Measurements from ENCODE around the gene APBB2. TPM values are rescaled to one million over a fixed set of nuclear protein-coding genes. Genes with fewer than 3 reads are reported as not detected.
"Not testable (repeated sequence)": the region's sequence is repeated elsewhere in the genome, so short reads cannot be mapped to it uniquely, and the experiment has no call there.

Gene APBB2
- total and polyA plus RNA-seq, 2 of the 4 experiments (the other 2 are of a cell fraction): 47.9 to 75.5 TPM

DNA sequence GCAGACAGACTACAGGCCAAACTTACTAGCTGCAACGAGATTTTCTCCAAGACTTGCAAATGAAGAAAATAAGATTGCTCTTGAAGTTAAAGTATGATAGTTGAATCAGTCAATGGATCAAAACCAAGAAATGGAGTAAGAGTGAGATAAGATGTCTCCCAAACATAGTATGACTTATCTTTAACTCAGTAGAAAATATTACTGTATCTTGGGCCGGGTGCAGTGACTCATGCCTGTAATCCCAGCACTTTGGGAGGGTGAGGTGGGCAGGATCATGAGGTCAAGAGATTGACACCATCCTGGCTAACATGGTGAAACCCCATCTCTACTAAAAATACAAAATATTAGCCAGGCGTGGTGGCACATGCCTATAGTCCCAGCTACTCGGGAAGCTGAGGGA is 220.0 kb downstream of the APBB2 start:
- not testable (repeated sequence) for H3K18ac ChIP-seq (ENCODE audit: low read depth, low read length); H3K4me2 ChIP-seq (ENCODE audit: low read depth, low read length)
- peaks cover 16% of the 10 kb centered on the region for H3K4me1 ChIP-seq (ENCODE audit: control insufficient read depth, insufficient read depth, low read length)

DNA sequence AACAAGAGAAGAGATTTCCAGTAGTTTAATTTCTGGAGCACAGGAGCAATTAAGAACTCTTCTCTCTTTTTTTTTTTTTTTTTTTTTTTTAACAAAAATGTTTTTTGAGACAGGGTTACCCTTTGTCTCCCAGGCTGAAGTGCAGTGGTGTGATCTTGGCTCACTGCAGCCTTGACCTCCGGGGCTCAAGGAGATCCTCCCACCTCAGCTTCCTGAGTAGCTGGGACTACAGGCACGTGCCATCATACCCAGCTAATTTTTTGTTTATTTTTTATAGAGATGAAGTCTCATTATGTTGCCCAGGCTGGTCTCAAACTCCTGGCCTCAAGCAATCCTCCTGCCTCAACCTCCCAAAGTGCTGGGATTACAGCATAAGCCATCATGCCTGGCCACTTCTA is 221.0 kb downstream of the APBB2 start:
- H2AFZ ChIP-seq (replicated peaks; ENCODE audit: low read length, poor library complexity); H3K27me3 ChIP-seq (ENCODE audit: control insufficient read depth, insufficient read depth, low read length); H2BK15ac ChIP-seq (ENCODE audit: low read depth, low read length); H4K91ac ChIP-seq (ENCODE audit: insufficient read depth, low read depth, low read length); H4K20me1 ChIP-seq (ENCODE audit: insufficient read depth, low read length); ATAC-seq (ENCODE audit: low read depth); CTCF ChIA-PET; H4K5ac ChIP-seq (ENCODE audit: low read depth, low read length); dilution Hi-C loops (cut with HindIII; ENCODE audit: low sequenced_read_pairs, unreplicated experiment); H3K36me3 ChIP-seq (ENCODE audit: control insufficient read depth, insufficient read depth, low read length); H4K8ac ChIP-seq (ENCODE audit: low read depth in 2 of 2, low read length in 2 of 2); H2AK9ac ChIP-seq (replicated peaks; ENCODE audit: low read depth, low read length, poor library complexity); H3K4me2 ChIP-seq (ENCODE audit: low read depth, low read length); in situ Hi-C loops (cut with MboI; ENCODE audit: low sequenced_read_pairs); H3K27ac ChIP-seq (ENCODE audit: insufficient read depth, low read length); H3K14ac ChIP-seq (replicated peaks; ENCODE audit: low read depth, low read length); H3K9ac ChIP-seq (ENCODE audit: low read depth, low read length); H2BK20ac ChIP-seq (ENCODE audit: low read depth, low read length); POLR2A ChIA-PET (ENCODE audit: unreplicated experiment); H3K9me3 ChIP-seq (ENCODE audit: control insufficient read depth, insufficient read depth, low read length); DNase-seq; H3K18ac ChIP-seq (ENCODE audit: low read depth, low read length); H3K4me3 ChIP-seq (ENCODE audit: insufficient read depth, low read depth, low read length); H3K56ac ChIP-seq (ENCODE audit: extremely low read depth, insufficient read depth, low read length); H3K23ac ChIP-seq (ENCODE audit: low read depth, low read length); BruUV-seq (replicated peaks); intact Hi-C loops (cut with micrococcal nuclease); H2BK120ac ChIP-seq (ENCODE audit: low read depth, low read length): not testable (repeated sequence)
- Histone ChIP-seq H2AK5ac (ENCODE audit: low read depth, low read length) (0 out of 2 replicates have a peak overlapping the region, but pooled peaks have one; percentile 21), H3K79me1 (ENCODE audit: low read depth in 1 of 2, low read length in 2 of 2) (peaks cover 4 to 48% of the 10 kb centered on the region in 2 experiments; a peak in 2 of 4 replicates), H2BK5ac (ENCODE audit: low read depth, low read length, poor library complexity, severe bottlenecking) (peak overlapping the region; percentile 83), H3K4me1 (ENCODE audit: control insufficient read depth, insufficient read depth, low read length) (peaks cover 16% of the 10 kb centered on the region), H3K4ac (ENCODE audit: low read depth, low read length) (peak overlapping the region; percentile 10; the same call in 1 of the 2 replicates), H3K9me1 (ENCODE audit: insufficient read depth, low read length) (peaks cover 25% of the 10 kb centered on the region)
- WGBS, 2 experiments (ENCODE audit: extremely low coverage in 2 of 2, insufficient read length in 1 of 2): no CpG with 5 or more reads among the region's 2 CpGs

More for the DNA sequence above, 220.0 kb downstream of the APBB2 start:
- H3K36me3 ChIP-seq (ENCODE audit: control insufficient read depth, insufficient read depth, low read length); H4K20me1 ChIP-seq (ENCODE audit: insufficient read depth, low read length); H3K27ac ChIP-seq (ENCODE audit: insufficient read depth, low read length); H3K9me3 ChIP-seq (ENCODE audit: control insufficient read depth, insufficient read depth, low read length); H4K91ac ChIP-seq (ENCODE audit: insufficient read depth, low read depth, low read length); H3K4me3 ChIP-seq (ENCODE audit: insufficient read depth, low read depth, low read length); H3K9ac ChIP-seq (ENCODE audit: low read depth, low read length); H4K5ac ChIP-seq (ENCODE audit: low read depth, low read length); BruUV-seq (replicated peaks); H3K14ac ChIP-seq (replicated peaks; ENCODE audit: low read depth, low read length); in situ Hi-C loops (cut with MboI; ENCODE audit: low sequenced_read_pairs); H3K23ac ChIP-seq (ENCODE audit: low read depth, low read length); H2AK9ac ChIP-seq (replicated peaks; ENCODE audit: low read depth, low read length, poor library complexity); H2BK5ac ChIP-seq (ENCODE audit: low read depth, low read length, poor library complexity, severe bottlenecking); H3K56ac ChIP-seq (ENCODE audit: extremely low read depth, insufficient read depth, low read length); POLR2A ChIA-PET (ENCODE audit: unreplicated experiment); CTCF ChIA-PET; H4K8ac ChIP-seq (ENCODE audit: low read depth in 2 of 2, low read length in 2 of 2); H3K27me3 ChIP-seq (ENCODE audit: control insufficient read depth, insufficient read depth, low read length); H3K4ac ChIP-seq (ENCODE audit: low read depth, low read length); H2BK20ac ChIP-seq (ENCODE audit: low read depth, low read length); dilution Hi-C loops (cut with HindIII; ENCODE audit: low sequenced_read_pairs, unreplicated experiment); H2BK15ac ChIP-seq (ENCODE audit: low read depth, low read length); intact Hi-C loops (cut with micrococcal nuclease); H2AFZ ChIP-seq (replicated peaks; ENCODE audit: low read length, poor library complexity); H2AK5ac ChIP-seq (ENCODE audit: low read depth, low read length); H2BK120ac ChIP-seq (ENCODE audit: low read depth, low read length): not testable (repeated sequence)
- DNase-seq (peak; percentile 73), ATAC-seq (ENCODE audit: low read depth) (peak; percentile 24; the same call in 1 of the 2 replicates)
- H3K9me1 ChIP-seq (ENCODE audit: insufficient read depth, low read length): peaks cover 22% of the 10 kb centered on the region
- peak; percentile 44; the same call in 1 of the 2 replicates for TF ChIP-seq CEBPB (IDR thresholded peaks at IDR 0.05; ENCODE audit: low read depth, low read length)
- peak; percentile 69 for TF ChIP-seq FOS (IDR thresholded peaks at IDR 0.05; ENCODE audit: low read depth, low read length)
- peak; percentile 46; the same call in 1 of the 2 replicates for TF ChIP-seq BHLHE40 (IDR thresholded peaks at IDR 0.05; ENCODE audit: low read depth, low read length)
- peaks cover 0 to 46% of the 10 kb centered on the region in 2 experiments; a peak in 2 of 4 replicates for H3K79me1 ChIP-seq (ENCODE audit: low read depth in 1 of 2, low read length in 2 of 2)
- no CpG with 5 or more reads among the region's 4 CpGs for WGBS, 2 experiments (ENCODE audit: extremely low coverage in 2 of 2, insufficient read length in 1 of 2)

Data from IMR-90 (cell line).